Measurements from ENCODE around the gene PMCH.

DNA sequence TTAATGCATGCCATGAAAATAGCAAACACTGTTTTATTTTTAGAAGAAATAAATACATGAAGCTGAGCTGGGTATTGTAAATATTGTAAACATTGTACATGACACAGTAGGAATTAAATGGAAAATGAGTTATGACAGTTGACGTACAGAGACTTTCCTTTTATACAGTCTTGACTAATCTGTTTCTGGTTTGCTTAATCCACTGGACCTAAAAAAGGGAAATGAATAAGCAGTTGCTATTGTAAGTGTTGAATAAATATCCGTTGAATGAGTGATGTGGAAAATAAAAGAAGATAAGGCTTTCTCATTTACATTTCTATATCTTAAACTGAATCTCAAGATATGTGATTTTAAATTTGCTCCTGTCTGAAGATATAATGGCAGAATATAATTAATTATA is 15.0 kb downstream of the PMCH start:
- TF ChIP-seq, protein P1, sequence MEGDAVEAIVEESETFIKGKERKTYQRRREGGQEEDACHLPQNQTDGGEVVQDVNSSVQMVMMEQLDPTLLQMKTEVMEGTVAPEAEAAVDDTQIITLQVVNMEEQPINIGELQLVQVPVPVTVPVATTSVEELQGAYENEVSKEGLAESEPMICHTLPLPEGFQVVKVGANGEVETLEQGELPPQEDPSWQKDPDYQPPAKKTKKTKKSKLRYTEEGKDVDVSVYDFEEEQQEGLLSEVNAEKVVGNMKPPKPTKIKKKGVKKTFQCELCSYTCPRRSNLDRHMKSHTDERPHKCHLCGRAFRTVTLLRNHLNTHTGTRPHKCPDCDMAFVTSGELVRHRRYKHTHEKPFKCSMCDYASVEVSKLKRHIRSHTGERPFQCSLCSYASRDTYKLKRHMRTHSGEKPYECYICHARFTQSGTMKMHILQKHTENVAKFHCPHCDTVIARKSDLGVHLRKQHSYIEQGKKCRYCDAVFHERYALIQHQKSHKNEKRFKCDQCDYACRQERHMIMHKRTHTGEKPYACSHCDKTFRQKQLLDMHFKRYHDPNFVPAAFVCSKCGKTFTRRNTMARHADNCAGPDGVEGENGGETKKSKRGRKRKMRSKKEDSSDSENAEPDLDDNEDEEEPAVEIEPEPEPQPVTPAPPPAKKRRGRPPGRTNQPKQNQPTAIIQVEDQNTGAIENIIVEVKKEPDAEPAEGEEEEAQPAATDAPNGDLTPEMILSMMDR (IDR thresholded peaks at IDR 0.05): no peak
- TF ChIP-seq POLR2A (IDR thresholded peaks at IDR 0.05): no peak

Measured in right lobe of liver (tissue), 4 donors.